ENCODE measurements around the gene RPAP2. TPM values are rescaled to one million over a fixed set of nuclear protein-coding genes. Genes with fewer than 3 reads are reported as not detected.

RPAP2 gene
- total and polyA plus RNA-seq, 2 of the 8 experiments (the other 6 are each of a cell fraction or from before 2014, with no cell fraction given): 7.9 to 28.4 TPM

GRCh38 chr1:92374223-92374622 lies 75.4 kb downstream of the RPAP2 start (continued):
- TF ChIP-seq CHD7 (IDR thresholded peaks at IDR 0.05; ENCODE audit: insufficient replicate concordance, low read length) (no peak), TAF1 (IDR thresholded peaks at IDR 0.05; ENCODE audit: low read depth, low read length) (no peak), CBX8 (IDR thresholded peaks at IDR 0.05; ENCODE audit: borderline replicate concordance, low read depth, low read length) (no peak), SRF (IDR thresholded peaks at IDR 0.05; ENCODE audit: low read depth, low read length) (no peak), TEAD4 (IDR thresholded peaks at IDR 0.05; ENCODE audit: low read depth, low read length) (no peak), GABPA (IDR thresholded peaks at IDR 0.05; ENCODE audit: borderline replicate concordance, insufficient read depth, low read length) (no peak), CHD2 (IDR thresholded peaks at IDR 0.05; ENCODE audit: low read length) (no peak), CBX5 (IDR thresholded peaks at IDR 0.05; ENCODE audit: low read depth, low read length) (no peak), HDAC6 (IDR thresholded peaks at IDR 0.05; ENCODE audit: low read depth, low read length) (no peak), RBBP5 (IDR thresholded peaks at IDR 0.05; ENCODE audit: borderline replicate concordance, low read depth, low read length) (no peak), SP1 (IDR thresholded peaks at IDR 0.05; ENCODE audit: low read depth, low read length) (no peak), RFX5 (IDR thresholded peaks at IDR 0.05; ENCODE audit: borderline replicate concordance, low read depth, low read length) (no peak), POU5F1 (IDR thresholded peaks at IDR 0.05; ENCODE audit: low read depth, low read length) (no peak)

Data from H1 (cell line).